Measurements from ENCODE around the gene MC2R. TPM values are rescaled to one million over a fixed set of nuclear protein-coding genes. Genes with fewer than 3 reads are reported as not detected.

MC2R gene
- total RNA-seq, 2 experiments from 2014 or later: not detected

- Mint-ChIP-seq H3K4me1 (ENCODE audit: low read depth) (no peaks in the 10 kb centered on the region), H3K9me3 (no peaks in the 10 kb centered on the region), H3K4me3 (no peak overlapping the region), H3K27ac (no peak overlapping the region), H3K27me3 (peaks cover 15% of the 10 kb centered on the region), H3K36me3 (ENCODE audit: low read depth) (no peaks in the 10 kb centered on the region)
- intact Hi-C loops (cut with micrococcal nuclease): no loop called here
- TF ChIP-seq CTCF (IDR thresholded peaks at IDR 0.05): no peak
- ChIA-PET POLR2A (no interaction called here), CTCF (no interaction called here)
- ATAC-seq: no peak
- DNase-seq: no peak
Measured at GRCh38 chr18:13890761-13891361, 24.5 kb downstream of the MC2R start.

DNA sequence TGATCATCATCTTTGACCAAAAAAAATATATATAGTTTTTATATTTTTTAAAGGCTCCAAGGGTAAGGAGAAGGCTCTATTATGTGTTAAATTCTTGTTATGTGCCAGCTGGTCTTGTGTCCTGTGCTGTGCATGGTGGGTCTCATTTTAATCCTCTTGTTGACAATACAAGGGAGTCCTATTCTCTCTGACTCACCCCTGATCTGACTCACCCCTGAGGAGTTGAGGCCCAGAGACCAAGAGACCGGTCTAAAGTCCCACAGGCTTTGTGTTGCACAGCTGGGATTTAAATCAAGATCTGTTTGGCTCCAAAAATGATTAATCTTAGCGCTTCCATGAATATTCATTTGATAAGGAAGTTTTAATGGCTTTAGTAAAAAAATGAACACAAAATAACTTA, 25.7 kb downstream of the MC2R start:
- ChIA-PET CTCF (no interaction called here), POLR2A (no interaction called here)
- intact Hi-C loops (cut with micrococcal nuclease): loop anchor here (10.0 kb wide), 1 partner anchor 45 kb away; no protein-coding TSS in a partner anchor
- Mint-ChIP-seq H3K4me3 (no peak overlapping the region), H3K4me1 (ENCODE audit: low read depth) (no peaks in the 10 kb centered on the region), H3K27me3 (peaks cover 12% of the 10 kb centered on the region), H3K27ac (no peak overlapping the region), H3K36me3 (ENCODE audit: low read depth) (no peaks in the 10 kb centered on the region), H3K9me3 (no peaks in the 10 kb centered on the region)
- no peak for DNase-seq
- no peak for TF ChIP-seq CTCF (IDR thresholded peaks at IDR 0.05)
- no peak for ATAC-seq

- H3K36me3 Mint-ChIP-seq (ENCODE audit: low read depth): no peaks in the 10 kb centered on the region
- DNase-seq (no peak), ATAC-seq (no peak)
- peaks cover 7% of the 10 kb centered on the region for H3K27me3 Mint-ChIP-seq
- no peak for TF ChIP-seq CTCF (IDR thresholded peaks at IDR 0.05)
- CTCF ChIA-PET: interaction anchor here (0.7 to 1.6 kb wide), 2 partner anchors 64 to 359 kb away, joined by 3 to 4 read pairs; partner anchors contain the start of gene MC5R
- intact Hi-C loops (cut with micrococcal nuclease): loop anchor here (10.0 kb wide), 1 partner anchor 47 kb away; no protein-coding TSS in a partner anchor
- no peak overlapping the region for H3K27ac Mint-ChIP-seq
- POLR2A ChIA-PET: no interaction called here
- no peaks in the 10 kb centered on the region for H3K9me3 Mint-ChIP-seq
- no peaks in the 10 kb centered on the region for H3K4me1 Mint-ChIP-seq (ENCODE audit: low read depth)
- no peak overlapping the region for H3K4me3 Mint-ChIP-seq
Measured at GRCh38 chr18:13888191-13888716, 27.1 kb downstream of the MC2R start.

DNA sequence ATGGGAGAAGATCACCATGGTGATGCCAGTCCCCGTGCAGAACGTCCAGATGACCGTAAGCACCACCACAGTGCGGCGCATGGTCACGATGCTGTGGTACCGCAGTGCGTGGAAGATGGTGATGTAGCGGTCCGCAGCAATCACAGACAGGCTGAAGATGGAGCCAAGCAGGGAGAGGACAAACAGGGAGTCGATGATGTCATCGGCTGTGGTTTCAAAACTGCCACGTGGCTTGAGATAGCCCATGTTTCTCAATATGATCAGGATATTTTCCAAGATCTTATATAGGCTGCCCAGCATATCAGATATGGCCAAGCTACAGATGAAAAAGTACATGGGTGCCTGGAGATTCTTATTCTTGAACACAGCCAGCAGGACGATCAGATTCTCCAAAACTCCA, 30.3 kb downstream of the MC2R start:
- peaks cover 4% of the 10 kb centered on the region for H3K27me3 Mint-ChIP-seq
- no peaks in the 10 kb centered on the region for H3K9me3 Mint-ChIP-seq
- intact Hi-C loops (cut with micrococcal nuclease): loop anchor here (10.0 kb wide), 1 partner anchor 50 kb away; no protein-coding TSS in a partner anchor
- DNase-seq (no peak), ATAC-seq (no peak)
- POLR2A ChIA-PET: no interaction called here
- CTCF ChIA-PET: no interaction called here
- no peak for TF ChIP-seq CTCF (IDR thresholded peaks at IDR 0.05)
- H3K4me3 Mint-ChIP-seq: no peak overlapping the region
- no peak overlapping the region for H3K27ac Mint-ChIP-seq
- no peaks in the 10 kb centered on the region for H3K4me1 Mint-ChIP-seq (ENCODE audit: low read depth)
- no peaks in the 10 kb centered on the region for H3K36me3 Mint-ChIP-seq (ENCODE audit: low read depth)

- Mint-ChIP-seq H3K27ac (no peak overlapping the region), H3K4me3 (no peak overlapping the region), H3K9me3 (no peaks in the 10 kb centered on the region), H3K36me3 (ENCODE audit: low read depth) (no peaks in the 10 kb centered on the region), H3K27me3 (no peaks in the 10 kb centered on the region), H3K4me1 (ENCODE audit: low read depth) (no peaks in the 10 kb centered on the region)
- ChIA-PET POLR2A (interaction anchor here (0.8 kb wide), 1 partner anchor 51 kb away, joined by 3 read pairs; no protein-coding TSS in a partner anchor), CTCF (no interaction called here)
- no peak for DNase-seq
- intact Hi-C loops (cut with micrococcal nuclease): loop anchor here (2.0 to 10.0 kb wide), 2 partner anchors 21 to 55 kb away; no protein-coding TSS in a partner anchor
- TF ChIP-seq CTCF (IDR thresholded peaks at IDR 0.05): no peak
- ATAC-seq: no peak
Measured at GRCh38 chr18:13879937-13880336, 35.4 kb downstream of the MC2R start.

Measured in activated CD8-positive, alpha-beta T cell treated with anti-CD3 and anti-CD28 coated beads for 36 hours (primary cell).